Neural progenitor cell (in vitro differentiated cells): ENCODE data around the gene EFCAB6.

ENCODE experiments used
- CTCF ChIP-seq: fragments of 200-600 bp; sonication (generic); IDR thresholded peaks from 2 replicates; pipeline ENCODE4 v1.5.1; 2017; ENCODE audit warnings: antibody characterized with exemption, mild to moderate bottlenecking
- EZH2 ChIP-seq: fragments of 200-600 bp; sonication (generic); IDR thresholded peaks from 2 replicates; pipeline ENCODE4 v1.6.1; 2017; ENCODE audit warnings: antibody characterized with exemption, mild to moderate bottlenecking, moderate library complexity

- no peak for TF ChIP-seq CTCF
- TF ChIP-seq EZH2 = no peak
These were observed 332.1 kb downstream of the EFCAB6 start for GRCh38 chr22:43479962-43480361.
